Lower leg skin (tissue), 3 donors: ENCODE results near the gene MAPK4.

ENCODE experiments used
- POLR2A ChIP-seq, 2 donors: fragments of 450-650 bp; IDR thresholded peaks; one replicate each; pipeline ENCODE4 v1.6.1; 2016 to 2017; ENCODE audit warnings: antibody characterized with exemption in 2 of 2, mild to moderate bottlenecking in 1 of 2, moderate library complexity in 1 of 2
- TF ChIP-seq, protein P1 (sequence below), 3 donors: fragments of 450-650 bp; IDR thresholded peaks; one replicate each; pipeline ENCODE4 v1.5.1; 2016; ENCODE audit warnings: antibody characterized with exemption in 3 of 3, mild to moderate bottlenecking in 3 of 3, moderate library complexity in 2 of 3

DNA sequence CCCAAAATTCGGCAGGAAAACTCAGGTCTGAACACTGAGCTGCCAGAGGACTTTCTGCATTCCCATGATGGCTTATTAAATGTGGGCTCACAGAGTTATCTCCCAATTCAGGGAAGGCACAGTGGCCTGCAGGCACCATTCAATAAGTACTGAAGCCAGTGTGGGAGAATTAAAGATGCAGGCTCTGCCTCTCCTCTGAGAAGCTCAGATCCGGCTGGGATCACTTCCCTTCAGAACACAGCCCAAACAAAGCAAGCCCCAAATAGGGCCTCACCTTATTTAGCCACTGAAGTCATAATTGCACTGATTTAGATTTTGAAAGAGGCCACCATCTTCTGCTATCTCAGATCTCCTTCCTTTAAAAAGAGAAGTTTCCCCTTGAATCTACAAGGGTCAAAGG is 94.3 kb downstream of the MAPK4 start:
- TF ChIP-seq, protein P1, sequence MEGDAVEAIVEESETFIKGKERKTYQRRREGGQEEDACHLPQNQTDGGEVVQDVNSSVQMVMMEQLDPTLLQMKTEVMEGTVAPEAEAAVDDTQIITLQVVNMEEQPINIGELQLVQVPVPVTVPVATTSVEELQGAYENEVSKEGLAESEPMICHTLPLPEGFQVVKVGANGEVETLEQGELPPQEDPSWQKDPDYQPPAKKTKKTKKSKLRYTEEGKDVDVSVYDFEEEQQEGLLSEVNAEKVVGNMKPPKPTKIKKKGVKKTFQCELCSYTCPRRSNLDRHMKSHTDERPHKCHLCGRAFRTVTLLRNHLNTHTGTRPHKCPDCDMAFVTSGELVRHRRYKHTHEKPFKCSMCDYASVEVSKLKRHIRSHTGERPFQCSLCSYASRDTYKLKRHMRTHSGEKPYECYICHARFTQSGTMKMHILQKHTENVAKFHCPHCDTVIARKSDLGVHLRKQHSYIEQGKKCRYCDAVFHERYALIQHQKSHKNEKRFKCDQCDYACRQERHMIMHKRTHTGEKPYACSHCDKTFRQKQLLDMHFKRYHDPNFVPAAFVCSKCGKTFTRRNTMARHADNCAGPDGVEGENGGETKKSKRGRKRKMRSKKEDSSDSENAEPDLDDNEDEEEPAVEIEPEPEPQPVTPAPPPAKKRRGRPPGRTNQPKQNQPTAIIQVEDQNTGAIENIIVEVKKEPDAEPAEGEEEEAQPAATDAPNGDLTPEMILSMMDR (IDR thresholded peaks at IDR 0.05): no peak
- no peak for TF ChIP-seq POLR2A (IDR thresholded peaks at IDR 0.05)
